RWPE1 (cell line): ENCODE data around the gene ZNF778.

Experiments
- CTCF ChIA-PET: fragments of 350-600 bp; sonication (Branson Sonifier 250); formaldehyde crosslinking; extraction: SDS; loops from one replicate; lab custom pipeline; 2021; lab: Yijun Ruan, JAX
- POLR2A ChIA-PET: fragments of 400-600 bp; formaldehyde crosslinking; extraction: SDS; loops from one replicate; lab custom pipeline; 2020; ENCODE audit warnings: antibody characterized with exemption; ENCODE audit not compliant: low non-redundant PET; lab: Yijun Ruan, JAX
- DNase-seq: peaks from one replicate; pipeline ENCODE4 v3.0.0; 2012; ENCODE audit warnings: low spot score
- H3K27ac ChIP-seq: fragments of 450-650 bp; 2 replicates; pipeline ENCODE4 v1.5.1; 2017
- TF ChIP-seq, protein P1 (sequence below): fragments of 450-650 bp; conservative IDR thresholded peaks from 2 replicates; pipeline ENCODE4 v1.5.1; 2017; ENCODE audit warnings: low read depth, mild to moderate bottlenecking

Gene ZNF778

DNA sequence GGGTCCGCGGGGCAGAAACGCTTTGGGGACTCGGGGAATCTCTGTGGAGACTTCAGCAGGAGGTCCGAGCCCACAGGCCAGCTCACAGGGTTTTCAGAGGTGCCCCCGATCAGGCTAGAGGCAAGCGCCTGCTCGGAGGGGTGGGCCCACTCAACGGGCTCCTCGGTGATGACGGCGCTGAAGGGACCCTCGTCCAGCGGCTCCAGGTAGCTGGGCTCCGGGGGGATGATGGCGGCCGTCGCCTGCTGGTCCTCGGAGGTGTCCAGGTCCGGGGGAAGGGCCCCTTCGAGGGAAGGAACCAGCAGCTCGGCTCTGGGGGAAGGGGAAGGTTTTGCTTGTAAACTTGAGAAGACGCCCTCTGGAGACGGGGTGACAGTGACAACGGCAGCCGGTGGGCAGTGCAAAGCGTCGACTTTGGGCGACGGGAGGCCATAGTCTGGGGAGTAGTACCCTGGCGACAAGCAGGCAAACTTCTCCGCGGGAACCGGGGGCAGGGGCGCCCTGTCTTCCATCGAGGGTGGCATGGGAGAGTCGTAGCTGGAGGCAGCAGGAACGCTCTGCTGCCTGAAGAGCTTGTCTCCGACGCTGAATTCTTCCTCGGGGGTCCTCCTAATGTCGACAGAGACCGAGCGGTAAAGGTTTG is 63.2 kb downstream of the ZNF778 start:
- DNase-seq, result no peak
- ChIA-PET CTCF (interaction anchor here (0.7 to 1.1 kb wide), 3 partner anchors 8 to 13 kb away, joined by 3 read pairs; no protein-coding TSS in a partner anchor), POLR2A (no interaction called here)
- TF ChIP-seq, protein P1, sequence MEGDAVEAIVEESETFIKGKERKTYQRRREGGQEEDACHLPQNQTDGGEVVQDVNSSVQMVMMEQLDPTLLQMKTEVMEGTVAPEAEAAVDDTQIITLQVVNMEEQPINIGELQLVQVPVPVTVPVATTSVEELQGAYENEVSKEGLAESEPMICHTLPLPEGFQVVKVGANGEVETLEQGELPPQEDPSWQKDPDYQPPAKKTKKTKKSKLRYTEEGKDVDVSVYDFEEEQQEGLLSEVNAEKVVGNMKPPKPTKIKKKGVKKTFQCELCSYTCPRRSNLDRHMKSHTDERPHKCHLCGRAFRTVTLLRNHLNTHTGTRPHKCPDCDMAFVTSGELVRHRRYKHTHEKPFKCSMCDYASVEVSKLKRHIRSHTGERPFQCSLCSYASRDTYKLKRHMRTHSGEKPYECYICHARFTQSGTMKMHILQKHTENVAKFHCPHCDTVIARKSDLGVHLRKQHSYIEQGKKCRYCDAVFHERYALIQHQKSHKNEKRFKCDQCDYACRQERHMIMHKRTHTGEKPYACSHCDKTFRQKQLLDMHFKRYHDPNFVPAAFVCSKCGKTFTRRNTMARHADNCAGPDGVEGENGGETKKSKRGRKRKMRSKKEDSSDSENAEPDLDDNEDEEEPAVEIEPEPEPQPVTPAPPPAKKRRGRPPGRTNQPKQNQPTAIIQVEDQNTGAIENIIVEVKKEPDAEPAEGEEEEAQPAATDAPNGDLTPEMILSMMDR, result no peak
- H3K27ac ChIP-seq, result no peak overlapping the region

DNA sequence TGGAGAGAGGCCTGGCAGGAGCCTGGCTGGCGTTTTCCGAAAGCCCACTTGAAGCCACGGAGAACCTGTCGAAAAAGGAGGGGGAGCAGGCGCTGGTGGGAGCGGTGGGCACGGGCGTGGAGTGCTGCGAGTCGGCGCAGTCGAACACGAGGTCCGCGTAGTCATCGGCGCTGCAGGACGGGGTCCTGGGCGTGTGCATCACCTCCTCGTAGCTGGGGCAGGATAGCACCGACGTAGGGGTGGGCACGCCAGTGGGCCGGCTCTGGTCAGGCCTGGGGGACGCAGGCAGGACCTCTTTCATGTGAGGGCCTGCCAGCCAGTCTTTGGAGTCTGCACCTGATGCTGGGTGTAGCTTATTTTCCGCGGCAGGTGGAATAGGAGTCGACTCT is 63.7 kb downstream of the ZNF778 start:
- no peak overlapping the region for H3K27ac ChIP-seq
- ChIA-PET POLR2A (no interaction called here), CTCF (interaction anchor here (1.1 kb wide), 1 partner anchor 13 kb away, joined by 3 read pairs; no protein-coding TSS in a partner anchor)
- TF ChIP-seq, protein P1, result no peak
- DNase-seq, result no peak

DNA sequence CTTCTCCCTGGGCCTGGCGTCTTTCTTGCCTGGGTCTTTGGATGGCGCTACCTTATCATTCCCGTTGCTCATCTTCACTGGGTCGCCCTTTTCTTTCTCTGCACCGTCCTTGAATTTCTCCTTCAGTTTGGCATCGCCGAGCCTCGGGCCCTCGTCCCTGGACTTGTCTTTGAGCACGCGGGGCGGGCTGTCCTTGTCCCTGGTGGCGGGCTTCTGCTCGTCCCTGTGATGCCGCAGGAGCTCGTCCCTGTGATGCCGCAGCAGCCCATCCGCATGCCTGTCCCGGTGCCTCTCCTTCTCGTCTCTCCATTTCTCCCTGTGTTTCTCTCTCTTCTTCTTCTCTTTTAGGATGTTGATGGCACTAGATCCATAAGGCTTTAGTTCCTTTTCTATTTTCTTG is 64.3 kb downstream of the ZNF778 start:
- ChIA-PET CTCF (interaction anchor here (0.6 to 1.1 kb wide), 2 partner anchors 12 to 788 kb away, joined by 3 to 4 read pairs; no protein-coding TSS in a partner anchor), POLR2A (no interaction called here)
- no peak overlapping the region for H3K27ac ChIP-seq
- TF ChIP-seq, protein P1, result no peak
- no peak for DNase-seq

DNA sequence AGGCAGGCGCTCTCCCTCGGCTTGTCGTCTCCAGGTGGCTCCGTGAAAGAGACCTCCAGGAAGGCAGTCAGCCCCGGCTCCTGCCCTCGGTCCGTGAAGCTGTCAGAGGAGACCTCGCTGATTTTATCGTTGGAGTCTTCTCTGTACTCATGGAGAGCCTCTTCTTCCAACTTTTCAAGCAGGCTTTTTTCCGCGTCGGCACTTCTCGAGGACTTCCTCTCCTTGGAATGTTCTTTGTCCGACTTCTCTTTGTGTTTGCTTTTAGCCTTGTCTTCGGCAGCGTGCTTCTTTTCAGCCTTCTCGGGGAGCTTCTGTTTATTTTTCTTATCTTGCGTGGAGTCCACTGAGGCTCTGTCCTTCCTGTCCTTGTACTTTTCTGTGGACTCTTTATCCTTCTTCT is 65.0 kb downstream of the ZNF778 start:
- CTCF ChIA-PET, result interaction anchor here (0.6 kb wide), 1 partner anchor 789 kb away, joined by 4 read pairs; no protein-coding TSS in a partner anchor
- DNase-seq, result no peak
- TF ChIP-seq, protein P1, result no peak
- POLR2A ChIA-PET, result no interaction called here
- peak overlapping the region; percentile 15; the same call in 1 of the 2 replicates for H3K27ac ChIP-seq

DNA sequence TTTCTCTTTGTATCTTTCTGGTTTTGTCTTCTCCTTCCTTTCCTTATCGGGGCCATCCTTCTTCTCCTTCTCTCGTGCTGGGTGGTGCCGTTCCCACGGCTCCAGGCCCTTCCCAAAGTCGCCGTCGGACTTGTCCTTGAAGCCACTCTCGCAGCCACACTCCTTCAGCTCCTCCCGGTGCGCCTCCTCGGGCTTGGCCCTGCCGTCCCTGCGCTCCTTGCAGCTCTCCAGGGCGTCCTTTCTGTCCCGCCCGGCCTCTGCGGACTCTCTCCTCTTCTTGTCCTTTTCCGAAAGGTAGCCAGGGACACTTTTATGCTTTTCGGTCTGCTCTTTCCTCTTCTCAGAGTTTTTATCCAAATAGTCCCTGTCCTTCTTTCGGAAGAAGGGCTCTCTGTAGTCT is 65.9 kb downstream of the ZNF778 start:
- H3K27ac ChIP-seq, result 0 out of 2 replicates have a peak overlapping the region, but pooled peaks have one; percentile 1
- no peak for DNase-seq
- ChIA-PET CTCF (no interaction called here), POLR2A (no interaction called here)
- TF ChIP-seq, protein P1, result no peak

DNA sequence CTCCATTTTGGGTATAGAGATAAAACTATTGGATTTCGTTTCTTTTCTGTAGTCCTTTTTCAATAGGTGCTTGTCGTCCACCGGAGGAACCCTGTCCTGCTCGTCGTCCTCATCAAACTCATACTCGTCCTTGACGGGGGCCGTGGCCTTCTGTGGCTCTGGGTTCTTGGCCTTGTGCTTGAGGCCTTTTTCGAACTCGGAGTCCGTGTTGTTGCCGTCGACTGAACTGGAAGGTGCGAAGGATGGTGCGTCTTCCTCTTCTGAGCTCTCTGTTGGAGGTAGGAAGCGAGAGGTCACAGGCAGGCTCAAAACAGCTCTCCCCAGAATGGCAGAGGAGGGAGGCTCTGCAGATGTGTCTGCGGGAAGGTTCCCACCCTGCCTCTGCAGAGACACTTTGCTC is 67.9 kb downstream of the ZNF778 start:
- DNase-seq, result no peak
- TF ChIP-seq, protein P1, result no peak
- no peak overlapping the region for H3K27ac ChIP-seq
- CTCF ChIA-PET, result no interaction called here
- POLR2A ChIA-PET, result no interaction called here
